Lower lobe of right lung (tissue), 2 donors: ENCODE measurements around the gene LZTFL1. TPM values are rescaled to one million over a fixed set of nuclear protein-coding genes. Genes with fewer than 3 reads are reported as not detected.
A peak's percentile ranks its signal among the peaks of the same experiment; 100 is the strongest.

Source experiments
- ATAC-seq, 2 donors: fragments of 200-7000 bp; cut with Tn5 transposase; one replicate each; pipeline ENCODE4 v1.9.1; 2020 to 2022; ENCODE audit warnings: mild to moderate bottlenecking in 2 of 2, moderate library complexity in 2 of 2
- DNase-seq: peaks from one replicate; pipeline ENCODE4 v3.0.0-alpha.2; 2020
- H3K27ac ChIP-seq: fragments of 200-600 bp; one replicate; pipeline ENCODE4 v1.8.0; 2022
- H3K27me3 ChIP-seq: fragments of 200-600 bp; one replicate; pipeline ENCODE4 v1.8.0; 2022; ENCODE audit warnings: low read depth
- H3K36me3 ChIP-seq: fragments of 200-600 bp; one replicate; pipeline ENCODE4 v1.8.0; 2022; ENCODE audit warnings: mild to moderate bottlenecking
- H3K4me1 ChIP-seq: fragments of 200-600 bp; one replicate; pipeline ENCODE4 v1.8.0; 2022
- H3K4me3 ChIP-seq: fragments of 200-600 bp; one replicate; pipeline ENCODE4 v1.8.0; 2022; ENCODE audit warnings: mild to moderate bottlenecking
- H3K9me3 ChIP-seq: fragments of 200-600 bp; one replicate; pipeline ENCODE4 v1.8.0; 2022
- intact Hi-C: fragments of 100-400 bp; cut with DNase I; formaldehyde crosslinking; loops from one replicate; pipeline ENCODE4 v1.11.0; 2022
- total RNA-seq: library from RNA; stranded (reverse); fragmentation: NEBNext Ultra II Directional; extraction: Animal tissue kit (Norgen Biotek cat#: 25700); gene quantifications from one replicate; pipeline ENCODE4 v1.2.1, GENCODE V29; 2021
- TF ChIP-seq, protein P1 (sequence below): fragments of 200-600 bp; IDR thresholded peaks from one replicate; pipeline ENCODE4 v1.8.0; 2022; ENCODE audit warnings: antibody characterized with exemption, mild to moderate bottlenecking
- donor health status: DM: no; HTN: yes; CAD: no; lungs with severe emphysema.

Gene LZTFL1
- total RNA-seq, 1 donor from 2014 or later, result 26.8 TPM

- H3K9me3 ChIP-seq, result no peaks in the 10 kb centered on the region
- ATAC-seq, result no peak
- intact Hi-C loops, result no loop called here
- peaks cover 38% of the 10 kb centered on the region for H3K36me3 ChIP-seq
- H3K4me1 ChIP-seq, result peaks cover 19% of the 10 kb centered on the region
- H3K27ac ChIP-seq, result no peak overlapping the region
- H3K4me3 ChIP-seq, result no peak overlapping the region
- no peak for DNase-seq
- no peaks in the 10 kb centered on the region for H3K27me3 ChIP-seq
- TF ChIP-seq, protein P1, sequence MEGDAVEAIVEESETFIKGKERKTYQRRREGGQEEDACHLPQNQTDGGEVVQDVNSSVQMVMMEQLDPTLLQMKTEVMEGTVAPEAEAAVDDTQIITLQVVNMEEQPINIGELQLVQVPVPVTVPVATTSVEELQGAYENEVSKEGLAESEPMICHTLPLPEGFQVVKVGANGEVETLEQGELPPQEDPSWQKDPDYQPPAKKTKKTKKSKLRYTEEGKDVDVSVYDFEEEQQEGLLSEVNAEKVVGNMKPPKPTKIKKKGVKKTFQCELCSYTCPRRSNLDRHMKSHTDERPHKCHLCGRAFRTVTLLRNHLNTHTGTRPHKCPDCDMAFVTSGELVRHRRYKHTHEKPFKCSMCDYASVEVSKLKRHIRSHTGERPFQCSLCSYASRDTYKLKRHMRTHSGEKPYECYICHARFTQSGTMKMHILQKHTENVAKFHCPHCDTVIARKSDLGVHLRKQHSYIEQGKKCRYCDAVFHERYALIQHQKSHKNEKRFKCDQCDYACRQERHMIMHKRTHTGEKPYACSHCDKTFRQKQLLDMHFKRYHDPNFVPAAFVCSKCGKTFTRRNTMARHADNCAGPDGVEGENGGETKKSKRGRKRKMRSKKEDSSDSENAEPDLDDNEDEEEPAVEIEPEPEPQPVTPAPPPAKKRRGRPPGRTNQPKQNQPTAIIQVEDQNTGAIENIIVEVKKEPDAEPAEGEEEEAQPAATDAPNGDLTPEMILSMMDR, result no peak
These were observed 20.8 kb downstream of the LZTFL1 start for GRCh38 chr3:45821127-45821526.

DNA sequence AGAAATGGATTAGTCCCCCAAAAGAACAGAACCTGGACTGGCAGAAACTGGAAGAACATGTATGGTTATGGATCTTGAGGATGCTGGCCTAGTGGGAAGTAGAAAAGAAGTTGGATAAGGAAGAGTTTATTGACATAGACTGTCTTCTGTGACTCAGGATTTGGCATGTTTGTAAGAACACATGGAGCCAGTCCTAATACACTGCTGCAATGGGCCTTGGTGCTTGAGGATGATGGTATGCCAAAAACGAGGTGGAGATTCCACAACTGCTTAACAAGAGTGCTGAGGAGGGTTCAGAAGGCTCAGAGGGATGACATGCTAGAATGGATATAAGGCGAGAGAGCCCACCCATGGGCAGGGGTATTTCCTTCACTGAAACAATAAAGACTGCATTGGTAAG is 22.4 kb downstream of the LZTFL1 start:
- H3K4me1 ChIP-seq, result peaks cover 19% of the 10 kb centered on the region
- H3K9me3 ChIP-seq, result no peaks in the 10 kb centered on the region
- no peaks in the 10 kb centered on the region for H3K27me3 ChIP-seq
- DNase-seq (no peak), ATAC-seq (no peak)
- no peak overlapping the region for H3K27ac ChIP-seq
- intact Hi-C loops, result no loop called here
- peaks cover 23% of the 10 kb centered on the region for H3K36me3 ChIP-seq
- no peak overlapping the region for H3K4me3 ChIP-seq
- TF ChIP-seq, protein P1, result no peak

GRCh38 chr3:45817831-45818522 is 23.9 kb downstream of the LZTFL1 start:
- H3K27me3 ChIP-seq, result no peaks in the 10 kb centered on the region
- no peak overlapping the region for H3K27ac ChIP-seq
- ATAC-seq (peak; percentile 90 to 94), DNase-seq (peak; percentile 53)
- intact Hi-C loops, result no loop called here
- H3K4me3 ChIP-seq, result no peak overlapping the region
- TF ChIP-seq, protein P1, result no peak
- no peaks in the 10 kb centered on the region for H3K9me3 ChIP-seq
- peaks cover 11% of the 10 kb centered on the region for H3K36me3 ChIP-seq
- peaks cover 19% of the 10 kb centered on the region for H3K4me1 ChIP-seq

DNA sequence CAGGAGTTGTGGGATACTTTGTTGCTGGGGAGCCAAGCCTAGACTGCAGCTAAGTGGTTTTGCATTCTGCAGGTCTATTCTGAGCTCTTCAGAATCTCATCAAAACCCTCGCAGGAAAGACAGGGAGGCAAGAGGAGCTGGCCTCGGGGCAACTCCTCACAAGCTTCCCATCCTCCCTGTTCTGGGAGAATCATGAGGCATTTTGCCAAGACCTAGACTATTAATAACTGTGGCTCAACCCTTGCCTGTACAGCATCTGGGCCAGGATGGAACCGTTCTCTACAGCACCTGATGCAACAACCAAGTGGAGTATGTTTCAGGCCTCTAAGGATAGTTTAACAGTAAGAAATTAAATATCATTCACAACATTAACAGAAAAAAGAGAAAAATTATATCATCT is 25.4 kb downstream of the LZTFL1 start:
- Histone ChIP-seq H3K27me3 (no peaks in the 10 kb centered on the region), H3K9me3 (no peaks in the 10 kb centered on the region), H3K4me3 (no peak overlapping the region), H3K36me3 (no peaks in the 10 kb centered on the region), H3K27ac (no peak overlapping the region), H3K4me1 (peaks cover 19% of the 10 kb centered on the region)
- DNase-seq, result no peak
- intact Hi-C loops, result no loop called here
- peak in 1 of 2 donors; percentile 34 for ATAC-seq
- TF ChIP-seq, protein P1, result no peak

GRCh38 chr3:45814322-45814721 is 27.6 kb downstream of the LZTFL1 start:
- Histone ChIP-seq H3K36me3 (no peaks in the 10 kb centered on the region), H3K9me3 (no peaks in the 10 kb centered on the region), H3K4me3 (no peak overlapping the region), H3K27ac (no peak overlapping the region), H3K4me1 (peaks cover 19% of the 10 kb centered on the region), H3K27me3 (no peaks in the 10 kb centered on the region)
- ATAC-seq (no peak), DNase-seq (no peak)
- TF ChIP-seq, protein P1, result no peak
- intact Hi-C loops, result no loop called here
